RWPE2 (cell line): ENCODE data around the gene CACNA2D3.

ENCODE experiments used
- ATAC-seq: fragments of 200-7000 bp; cut with Tn5 transposase; 3 replicates; pipeline ENCODE4 v1.9.1; 2021; ENCODE audit warnings: low read depth
- DNase-seq: peaks from one replicate; pipeline ENCODE4 v3.0.0-alpha.2; 2020; ENCODE audit warnings: low spot score
- H3K27ac ChIP-seq: fragments of 450-650 bp; 2 replicates; pipeline ENCODE4 v1.5.1; 2017; ENCODE audit warnings: mild to moderate bottlenecking; ENCODE audit not compliant: poor library complexity, severe bottlenecking
- H3K27me3 ChIP-seq: fragments of 250-450 bp; sonication (Bioruptor Pico); 2 replicates; pipeline ENCODE4 v1.5.1; 2021; ENCODE audit warnings: mild to moderate bottlenecking, moderate library complexity; ENCODE audit not compliant: insufficient read depth, poor library complexity, severe bottlenecking
- H3K36me3 ChIP-seq: fragments of 250-450 bp; sonication (Bioruptor Pico); 2 replicates; pipeline ENCODE4 v1.5.1; 2020; ENCODE audit warnings: low read depth, mild to moderate bottlenecking, moderate library complexity
- H3K4me1 ChIP-seq: fragments of 250-450 bp; sonication (Bioruptor Pico); 2 replicates; pipeline ENCODE4 v1.5.1; 2021; ENCODE audit warnings: mild to moderate bottlenecking, moderate library complexity; ENCODE audit not compliant: insufficient read depth, poor library complexity, severe bottlenecking
- H3K4me3 ChIP-seq: fragments of 250-450 bp; sonication (Bioruptor Pico); 2 replicates; pipeline ENCODE4 v1.5.1; 2021; ENCODE audit warnings: mild to moderate bottlenecking, moderate library complexity; ENCODE audit not compliant: severe bottlenecking
- H3K9me3 ChIP-seq: fragments of 250-450 bp; sonication (Bioruptor Pico); 2 replicates; pipeline ENCODE4 v1.5.1; 2021; ENCODE audit warnings: mild to moderate bottlenecking, moderate library complexity; ENCODE audit not compliant: severe bottlenecking
- CTCF ChIP-seq: fragments of 450-650 bp; IDR thresholded peaks from one replicate; pipeline ENCODE4 v1.5.1; 2017; ENCODE audit warnings: mild to moderate bottlenecking, moderate library complexity; ENCODE audit not compliant: poor library complexity, severe bottlenecking

The CACNA2D3 gene

GRCh38 chr3:54580453-54580852 is 458.1 kb downstream of the CACNA2D3 start:
- Histone ChIP-seq H3K27me3 (no peaks in the 10 kb centered on the region), H3K27ac (no peak overlapping the region), H3K9me3 (peaks cover 2% of the 10 kb centered on the region), H3K4me3 (no peak overlapping the region), H3K4me1 (no peaks in the 10 kb centered on the region), H3K36me3 (no peaks in the 10 kb centered on the region)
- no peak for TF ChIP-seq CTCF
- ATAC-seq (no peak), DNase-seq (no peak)

- ATAC-seq = no peak
- H3K27me3 ChIP-seq = no peaks in the 10 kb centered on the region
- H3K4me3 ChIP-seq = no peak overlapping the region
- peaks cover 2% of the 10 kb centered on the region for H3K9me3 ChIP-seq
- no peaks in the 10 kb centered on the region for H3K4me1 ChIP-seq
- no peak overlapping the region for H3K27ac ChIP-seq
- DNase-seq = no peak
- TF ChIP-seq CTCF = no peak
- no peaks in the 10 kb centered on the region for H3K36me3 ChIP-seq
Observed at GRCh38 chr3:54582424-54582823, 460.1 kb downstream of the CACNA2D3 start.

GRCh38 chr3:54591157-54591556 is 468.8 kb downstream of the CACNA2D3 start:
- Histone ChIP-seq H3K27me3 (no peaks in the 10 kb centered on the region), H3K9me3 (no peaks in the 10 kb centered on the region), H3K36me3 (no peaks in the 10 kb centered on the region), H3K4me1 (no peaks in the 10 kb centered on the region), H3K27ac (no peak overlapping the region), H3K4me3 (no peak overlapping the region)
- no peak for TF ChIP-seq CTCF
- DNase-seq (no peak), ATAC-seq (no peak)

- no peak overlapping the region for H3K27ac ChIP-seq
- DNase-seq (no peak), ATAC-seq (no peak)
- H3K4me1 ChIP-seq = no peaks in the 10 kb centered on the region
- TF ChIP-seq CTCF = no peak
- H3K4me3 ChIP-seq = no peak overlapping the region
- no peaks in the 10 kb centered on the region for H3K36me3 ChIP-seq
- no peaks in the 10 kb centered on the region for H3K9me3 ChIP-seq
- H3K27me3 ChIP-seq = peaks cover under 1% of the 10 kb centered on the region
Observed at GRCh38 chr3:54593653-54594052, 471.3 kb downstream of the CACNA2D3 start.

DNA sequence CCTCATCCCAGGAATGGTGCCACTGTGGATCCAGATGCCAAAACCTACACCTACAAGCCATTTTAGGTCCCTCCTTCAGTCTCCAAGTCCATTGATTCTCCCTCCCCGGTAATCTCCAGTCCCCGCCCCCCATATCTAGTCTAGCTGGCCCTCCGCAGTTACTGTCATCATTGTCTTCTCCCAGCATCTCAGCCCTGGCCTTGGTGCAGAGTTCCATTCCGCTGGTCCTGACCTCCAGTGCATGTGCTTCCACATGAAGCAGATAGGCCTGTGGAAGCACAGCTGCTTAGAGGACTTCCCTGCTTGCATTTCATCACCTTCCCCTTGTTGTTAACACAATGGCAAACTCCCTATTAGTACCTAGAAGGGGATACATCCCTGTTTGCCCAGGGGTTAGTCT is 473.7 kb downstream of the CACNA2D3 start:
- TF ChIP-seq CTCF = no peak
- no peaks in the 10 kb centered on the region for H3K36me3 ChIP-seq
- H3K4me1 ChIP-seq = no peaks in the 10 kb centered on the region
- ATAC-seq (no peak), DNase-seq (no peak)
- H3K4me3 ChIP-seq = no peak overlapping the region
- H3K9me3 ChIP-seq = no peaks in the 10 kb centered on the region
- H3K27me3 ChIP-seq = peaks cover 4% of the 10 kb centered on the region
- H3K27ac ChIP-seq = no peak overlapping the region
